T-helper 17 cell (primary cell): ENCODE results near the gene DPH2. TPM values are rescaled to one million over a fixed set of nuclear protein-coding genes. Genes with fewer than 3 reads are reported as not detected.

Source experiments
- ATAC-seq: fragments of 150-1000 bp; cut with Tn5 transposase; 2 replicates; pipeline ENCODE4 v1.10.0; 2021; ENCODE audit warnings: mild to moderate bottlenecking, moderate library complexity
- DNase-seq, 3 donors: peaks; one replicate each; pipeline versions ENCODE4 v3.0.0 to v3.0.0-alpha.2; 2020 to 2021
- H3K9me3 ChIP-seq: one replicate; pipeline ENCODE4 v1.7.0; 2013; ENCODE audit warnings: low read length, mild to moderate bottlenecking; ENCODE audit not compliant: control insufficient read depth, poor library complexity, severe bottlenecking
- H3K27ac Mint-ChIP-seq: one replicate; pipeline ENCODE4 v1.8.0; 2022; ENCODE audit warnings: mild to moderate bottlenecking, moderate library complexity, mixed read lengths
- H3K27me3 Mint-ChIP-seq: one replicate; pipeline ENCODE4 v1.8.0; 2022; ENCODE audit warnings: mixed read lengths
- H3K36me3 Mint-ChIP-seq: one replicate; pipeline ENCODE4 v1.8.0; 2022; ENCODE audit warnings: low read depth, mixed read lengths
- H3K4me1 Mint-ChIP-seq: one replicate; pipeline ENCODE4 v1.8.0; 2022; ENCODE audit warnings: mild to moderate bottlenecking, mixed read lengths
- H3K4me3 Mint-ChIP-seq: one replicate; pipeline ENCODE4 v1.8.0; 2022; ENCODE audit warnings: mild to moderate bottlenecking, moderate library complexity, mixed read lengths
- total RNA-seq, 4 donors: library from RNA in 2 of 4; stranded (reverse) in 2 of 4; gene quantifications; one replicate each; pipeline ENCODE4 v1.2.3 and lab custom pipeline; 2022 to 2026

DPH2 gene
- total RNA-seq, 2 donors from 2014 or later, result 17.7 to 24.4 TPM

GRCh38 chr1:43963890-43964289 lies 5.9 kb upstream of the DPH2 start:
- Mint-ChIP-seq H3K27me3 (no peaks in the 10 kb centered on the region), H3K4me3 (no peak overlapping the region), H3K4me1 (peaks cover 6% of the 10 kb centered on the region)

DNA sequence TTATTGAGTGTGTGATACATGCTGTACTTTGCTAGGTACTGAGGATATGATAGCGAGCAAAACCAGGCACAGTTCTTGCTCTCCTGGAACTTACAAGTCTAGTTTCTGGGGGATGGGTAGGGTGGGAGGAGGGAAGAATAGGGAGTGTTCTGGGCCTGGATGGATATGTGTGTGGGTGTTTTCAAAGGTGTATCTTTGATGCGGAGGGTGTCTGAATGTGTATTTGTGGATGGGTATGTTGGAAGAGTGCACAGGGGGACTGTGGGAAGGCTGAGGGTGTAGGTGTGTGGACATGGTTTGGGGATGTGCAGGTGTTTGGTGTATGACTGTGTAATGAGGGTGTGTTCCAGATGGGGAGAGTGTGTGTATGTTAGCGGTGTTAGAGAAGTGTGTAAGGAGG lies 4.5 kb upstream of the DPH2 start:
- no peak overlapping the region for H3K4me3 Mint-ChIP-seq
- no peak for ATAC-seq
- no peak overlapping the region for H3K27ac Mint-ChIP-seq
- H3K4me1 Mint-ChIP-seq, result peaks cover 17% of the 10 kb centered on the region
- no peaks in the 10 kb centered on the region for H3K9me3 ChIP-seq
- H3K36me3 Mint-ChIP-seq, result peaks cover 6% of the 10 kb centered on the region
- DNase-seq, result no peak
- no peaks in the 10 kb centered on the region for H3K27me3 Mint-ChIP-seq

More at GRCh38 chr1:43963890-43964289, 5.9 kb upstream of the DPH2 start:
- H3K9me3 ChIP-seq, result no peaks in the 10 kb centered on the region
- no peak overlapping the region for H3K27ac Mint-ChIP-seq
- peaks cover 6% of the 10 kb centered on the region for H3K36me3 Mint-ChIP-seq
- ATAC-seq, result no peak
- DNase-seq, result no peak

DNA sequence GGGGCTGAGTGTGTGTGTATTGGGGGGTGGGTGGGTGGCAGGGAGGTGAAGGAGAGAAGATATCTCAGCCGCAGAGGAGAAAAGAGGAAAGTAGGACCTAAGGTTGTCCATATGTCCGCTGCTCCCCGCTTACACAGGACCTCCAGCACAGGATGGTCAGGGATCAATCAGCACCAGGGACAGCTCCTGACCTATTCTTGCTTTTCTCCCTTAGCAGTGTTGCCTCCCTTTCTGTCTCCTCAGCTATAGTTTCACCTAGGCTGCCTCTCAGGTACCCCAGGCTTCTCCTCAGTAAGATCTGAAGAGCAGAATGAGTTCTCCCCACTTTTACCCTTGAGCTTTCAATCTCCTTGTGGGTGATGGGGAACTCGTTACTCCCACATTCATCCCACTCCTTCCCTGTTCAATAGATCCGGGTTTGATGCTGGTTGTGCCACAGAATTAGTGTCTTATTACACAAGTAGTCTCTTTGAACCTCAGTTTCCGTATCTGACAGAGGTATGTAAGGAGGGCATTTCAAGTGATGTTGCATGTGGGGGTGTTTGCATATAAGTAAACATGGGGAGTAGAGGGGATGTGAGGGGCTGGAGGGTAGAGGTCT lies 1.4 kb upstream of the DPH2 start:
- Mint-ChIP-seq H3K4me3 (no peak overlapping the region), H3K27me3 (no peaks in the 10 kb centered on the region), H3K27ac (no peak overlapping the region), H3K4me1 (peaks cover 20% of the 10 kb centered on the region), H3K36me3 (no peaks in the 10 kb centered on the region)
- DNase-seq (no peak), ATAC-seq (no peak)
- no peaks in the 10 kb centered on the region for H3K9me3 ChIP-seq

GRCh38 chr1:43969416-43969745 lies 429 bp upstream of the DPH2 start:
- DNase-seq (no peak), ATAC-seq (no peak)
- H3K36me3 Mint-ChIP-seq, result peaks cover 4% of the 10 kb centered on the region
- no peaks in the 10 kb centered on the region for H3K27me3 Mint-ChIP-seq
- peaks cover 29% of the 10 kb centered on the region for H3K4me1 Mint-ChIP-seq
- H3K4me3 Mint-ChIP-seq, result peak overlapping the region; percentile 93
- H3K27ac Mint-ChIP-seq, result no peak overlapping the region
- no peaks in the 10 kb centered on the region for H3K9me3 ChIP-seq

GRCh38 chr1:43970502-43970901 lies 692 bp downstream of the DPH2 start:
- H3K27me3 Mint-ChIP-seq, result no peaks in the 10 kb centered on the region
- peak overlapping the region; percentile 93 for H3K4me3 Mint-ChIP-seq
- H3K36me3 Mint-ChIP-seq, result peaks cover 5% of the 10 kb centered on the region
- DNase-seq, result no peak
- peaks cover 30% of the 10 kb centered on the region for H3K4me1 Mint-ChIP-seq
- ATAC-seq, result no peak
- no peak overlapping the region for H3K27ac Mint-ChIP-seq
- H3K9me3 ChIP-seq, result no peaks in the 10 kb centered on the region

GRCh38 chr1:43970911-43971310 lies 1.1 kb downstream of the DPH2 start:
- no peaks in the 10 kb centered on the region for H3K27me3 Mint-ChIP-seq
- ATAC-seq, result no peak
- no peak for DNase-seq
- no peak overlapping the region for H3K27ac Mint-ChIP-seq
- H3K9me3 ChIP-seq, result no peaks in the 10 kb centered on the region
- H3K4me3 Mint-ChIP-seq, result peak overlapping the region; percentile 93
- H3K36me3 Mint-ChIP-seq, result peaks cover 5% of the 10 kb centered on the region
- H3K4me1 Mint-ChIP-seq, result peaks cover 34% of the 10 kb centered on the region

GRCh38 chr1:43971336-43971980 lies 1.6 kb downstream of the DPH2 start:
- DNase-seq (no peak), ATAC-seq (no peak)
- no peak overlapping the region for H3K27ac Mint-ChIP-seq
- no peaks in the 10 kb centered on the region for H3K9me3 ChIP-seq
- H3K27me3 Mint-ChIP-seq, result no peaks in the 10 kb centered on the region
- peak overlapping the region; percentile 93 for H3K4me3 Mint-ChIP-seq
- H3K4me1 Mint-ChIP-seq, result peaks cover 38% of the 10 kb centered on the region
- H3K36me3 Mint-ChIP-seq, result peaks cover 5% of the 10 kb centered on the region

- peaks cover 18% of the 10 kb centered on the region for H3K36me3 Mint-ChIP-seq
- H3K4me1 Mint-ChIP-seq, result peaks cover 60% of the 10 kb centered on the region
- no peaks in the 10 kb centered on the region for H3K27me3 Mint-ChIP-seq
- ATAC-seq (no peak), DNase-seq (no peak)
- H3K9me3 ChIP-seq, result no peaks in the 10 kb centered on the region
- peak overlapping the region; percentile 95 for H3K4me3 Mint-ChIP-seq
- peak overlapping the region; percentile 95 for H3K27ac Mint-ChIP-seq
These were observed 4.2 kb downstream of the DPH2 start for GRCh38 chr1:43973981-43974442.

DNA sequence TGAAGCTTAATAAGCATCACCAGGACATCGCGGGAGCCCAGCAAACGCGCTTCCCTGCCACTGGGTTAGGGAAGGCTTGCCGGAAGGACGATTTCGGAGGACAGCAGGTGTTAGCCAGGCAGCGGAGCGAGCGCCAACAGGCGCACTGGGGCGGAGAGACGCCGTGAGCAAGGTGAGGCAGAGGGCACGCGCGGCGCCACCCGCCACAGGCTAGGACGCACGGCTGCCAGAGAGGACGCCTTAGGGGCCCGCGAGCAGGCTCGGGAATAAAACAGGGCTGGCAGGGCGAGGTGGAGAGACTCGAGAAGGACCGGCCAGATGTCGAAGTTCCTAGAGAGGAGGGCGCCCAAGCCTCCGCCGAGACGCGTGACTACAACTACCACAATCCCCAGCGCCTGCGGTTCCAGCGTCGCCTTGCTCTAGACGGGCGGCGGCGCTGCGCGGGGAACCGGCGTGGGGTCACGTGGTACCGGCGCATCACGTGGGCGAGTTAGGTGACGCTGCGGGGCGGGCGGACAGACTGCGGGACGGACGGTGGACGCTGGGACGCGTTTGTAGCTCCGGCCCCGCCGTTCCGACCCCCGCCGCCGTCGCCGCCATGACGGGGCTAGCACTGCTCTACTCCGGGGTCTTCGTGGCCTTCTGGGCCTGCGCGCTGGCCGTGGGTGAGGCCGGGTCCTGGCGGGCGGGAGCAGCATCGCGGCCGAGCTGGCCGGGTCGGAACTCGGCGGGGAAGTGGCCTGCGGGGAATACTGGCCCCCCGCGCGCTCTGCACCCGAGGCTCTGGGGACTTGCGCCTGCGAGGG lies 4.8 kb downstream of the DPH2 start, which contains the start of gene ATP6V0B:
TSS of gene ATP6V0B (plus strand) at position 518 of the 806 bp plus-strand sequence. CDS start at position 599, 81 bp downstream.
- H3K36me3 Mint-ChIP-seq, result peaks cover 18% of the 10 kb centered on the region
- ATAC-seq (peak; percentile 81), DNase-seq (peak; percentile 87 to 93 (median 89))
- H3K27me3 Mint-ChIP-seq, result no peaks in the 10 kb centered on the region
- peak within 1 kb of the TSS; percentile 95 for H3K4me3 Mint-ChIP-seq
- no peaks in the 10 kb centered on the region for H3K9me3 ChIP-seq
- H3K4me1 Mint-ChIP-seq, result peaks cover 55% of the 10 kb centered on the region
- H3K27ac Mint-ChIP-seq, result peak within 1 kb of the TSS; percentile 95

GRCh38 chr1:43975249-43975961 lies 5.6 kb downstream of the DPH2 start:
- H3K4me1 Mint-ChIP-seq, result peaks cover 52% of the 10 kb centered on the region
- DNase-seq (peak in 1 of 3 donors; percentile 31), ATAC-seq (peak; percentile 23)
- H3K36me3 Mint-ChIP-seq, result peaks cover 18% of the 10 kb centered on the region
- no peaks in the 10 kb centered on the region for H3K27me3 Mint-ChIP-seq
- H3K9me3 ChIP-seq, result no peaks in the 10 kb centered on the region
- peak overlapping the region; percentile 95 for H3K4me3 Mint-ChIP-seq
- peak overlapping the region; percentile 95 for H3K27ac Mint-ChIP-seq

DNA sequence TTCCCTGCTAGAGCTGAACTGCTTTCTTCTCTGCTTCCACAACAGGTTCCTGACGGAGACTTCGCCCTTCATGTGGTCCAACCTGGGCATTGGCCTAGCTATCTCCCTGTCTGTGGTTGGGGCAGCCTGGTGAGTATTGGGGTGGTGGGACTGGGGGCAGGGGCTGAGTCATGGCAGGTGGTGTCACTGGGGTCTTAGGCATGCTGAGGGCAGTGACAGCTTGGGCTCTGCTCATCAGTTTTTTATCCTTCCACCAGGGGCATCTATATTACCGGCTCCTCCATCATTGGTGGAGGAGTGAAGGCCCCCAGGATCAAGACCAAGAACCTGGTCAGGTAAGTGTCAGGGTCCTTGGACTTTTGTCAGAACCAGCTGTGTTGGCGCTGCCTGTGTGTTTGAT lies 6.2 kb downstream of the DPH2 start:
- peak overlapping the region; percentile 95 for H3K4me3 Mint-ChIP-seq
- H3K36me3 Mint-ChIP-seq, result peaks cover 18% of the 10 kb centered on the region
- peak overlapping the region; percentile 95 for H3K27ac Mint-ChIP-seq
- H3K4me1 Mint-ChIP-seq, result peaks cover 52% of the 10 kb centered on the region
- no peaks in the 10 kb centered on the region for H3K9me3 ChIP-seq
- no peak for DNase-seq
- no peak for ATAC-seq
- H3K27me3 Mint-ChIP-seq, result no peaks in the 10 kb centered on the region

DNA sequence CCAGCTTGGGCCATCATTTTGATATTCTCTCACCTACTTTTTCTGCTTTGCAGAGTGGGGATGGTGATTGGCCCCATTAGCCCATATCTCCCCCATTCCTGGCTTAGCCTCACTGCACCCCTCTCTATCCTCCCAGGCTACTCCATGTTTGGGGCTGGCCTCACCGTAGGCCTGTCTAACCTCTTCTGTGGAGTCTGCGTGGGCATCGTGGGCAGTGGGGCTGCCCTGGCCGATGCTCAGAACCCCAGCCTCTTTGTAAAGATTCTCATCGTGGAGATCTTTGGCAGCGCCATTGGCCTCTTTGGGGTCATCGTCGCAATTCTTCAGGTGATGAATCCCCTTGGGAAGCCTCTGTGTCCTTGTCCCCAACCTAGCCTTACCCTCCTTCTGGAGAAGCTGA lies 7.1 kb downstream of the DPH2 start:
- ATAC-seq, result no peak
- DNase-seq, result no peak
- Mint-ChIP-seq H3K27me3 (no peaks in the 10 kb centered on the region), H3K4me3 (peak overlapping the region; percentile 95), H3K4me1 (peaks cover 50% of the 10 kb centered on the region), H3K27ac (peak overlapping the region; percentile 95), H3K36me3 (peaks cover 18% of the 10 kb centered on the region)
- no peaks in the 10 kb centered on the region for H3K9me3 ChIP-seq
